Natural killer cell (primary cell): Measurements from ENCODE around the gene MTERF4. TPM values are rescaled to one million over a fixed set of nuclear protein-coding genes. Genes with fewer than 3 reads are reported as not detected.

ENCODE experiments used
- ATAC-seq, 3 donors: fragments of 150-1000 bp in 2 of 3; fragments of 200-7000 bp in 1 of 3; cut with Tn5 transposase; 1 replicate in 1 of 3; 2 replicates in 2 of 3; pipeline ENCODE4 v1.10.0; 2021; ENCODE audit warnings: mild to moderate bottlenecking in 2 of 3, moderate library complexity in 2 of 3
- DNase-seq, 2 donors: peaks; one replicate each; pipeline versions ENCODE4 v3.0.0 to v3.0.0-alpha.2; 2013 to 2021; ENCODE audit warnings: mixed read lengths in 1 of 2
- H3K27ac ChIP-seq: one replicate; pipeline ENCODE4 v1.5.1; 2013; ENCODE audit warnings: mild to moderate bottlenecking, low read length
- H3K27me3 ChIP-seq: one replicate; pipeline ENCODE4 v1.6.1; 2013; ENCODE audit warnings: low read length; ENCODE audit not compliant: control insufficient read depth, insufficient read depth
- H3K36me3 ChIP-seq: one replicate; pipeline ENCODE4 v1.6.1; 2013; ENCODE audit warnings: low read length; ENCODE audit not compliant: control insufficient read depth, insufficient read depth
- H3K4me1 ChIP-seq: one replicate; pipeline ENCODE4 v1.6.1; 2013; ENCODE audit warnings: low read length; ENCODE audit not compliant: control insufficient read depth, insufficient read depth
- H3K4me3 ChIP-seq: one replicate; pipeline ENCODE4 v1.5.1; 2013; ENCODE audit warnings: low read length
- H3K9me3 ChIP-seq: one replicate; pipeline ENCODE4 v1.6.1; 2013; ENCODE audit warnings: low read length; ENCODE audit not compliant: control insufficient read depth, insufficient read depth
- H3K27ac Mint-ChIP-seq, 2 donors: one replicate each; pipeline ENCODE4 v1.8.0; 2022; ENCODE audit warnings: mild to moderate bottlenecking in 2 of 2, mixed read lengths in 2 of 2, moderate library complexity in 1 of 2
- H3K27me3 Mint-ChIP-seq, 2 donors: one replicate each; pipeline ENCODE4 v1.8.0; 2022; ENCODE audit warnings: low read depth in 2 of 2, mixed read lengths in 2 of 2
- H3K36me3 Mint-ChIP-seq: one replicate; pipeline ENCODE4 v1.8.0; 2022; ENCODE audit warnings: mixed read lengths
- H3K4me1 Mint-ChIP-seq, 2 donors: one replicate each; pipeline ENCODE4 v1.8.0; 2022; ENCODE audit warnings: mixed read lengths in 2 of 2
- H3K4me3 Mint-ChIP-seq: one replicate; pipeline ENCODE4 v1.8.0; 2022; ENCODE audit warnings: mild to moderate bottlenecking, moderate library complexity, mixed read lengths
- H3K9me3 Mint-ChIP-seq, 2 donors: one replicate each; pipeline ENCODE4 v1.8.0; 2022; ENCODE audit warnings: mixed read lengths in 2 of 2
- CTCF ChIP-seq: fragments of 200-600 bp; IDR thresholded peaks from one replicate; pipeline ENCODE4 v1.8.0; 2022; ENCODE audit warnings: antibody characterized with exemption
- WGBS: methylation state at CpG from one replicate; pipeline ENCODE4 v1.1.7; 2013; ENCODE audit warnings: missing lambda C conversion rate; ENCODE audit not compliant: insufficient coverage; 5-methylcytosine and 5-hydroxymethylcytosine counted together
- intact Hi-C: fragments of 100-400 bp; cut with micrococcal nuclease; formaldehyde crosslinking; loops from one replicate; pipeline ENCODE4 v1.14.2; 2022
- total RNA-seq, 4 donors: library from RNA; stranded (reverse); fragments of 120-200 nt in 1 of 4; gene quantifications; one replicate each; pipeline versions ENCODE4 v1.2.3 to v1.2.4, GENCODE V29; 2013 to 2022

Gene MTERF4
- total RNA-seq, 3 donors from 2014 or later (not counting 1 experiment from before 2014, with no cell fraction given), result 38.9 to 45.5 (median 39.2) TPM

- no peak overlapping the region for H3K4me3 ChIP-seq
- no peaks in the 10 kb centered on the region for H3K4me1 ChIP-seq
- H3K9me3 ChIP-seq, result no peaks in the 10 kb centered on the region
- Mint-ChIP-seq H3K4me3 (no peak overlapping the region), H3K4me1 (peaks cover 0 to 4% of the 10 kb centered on the region in 2 donors), H3K9me3 (no peaks in the 10 kb centered on the region), H3K36me3 (peaks cover 10% of the 10 kb centered on the region), H3K27me3 (no peaks in the 10 kb centered on the region), H3K27ac (no peak overlapping the region)
- ATAC-seq (no peak), DNase-seq (no peak)
- no peak for TF ChIP-seq CTCF
- WGBS, result 93% methylated on average over 4 of the region's 4 CpGs
- no peaks in the 10 kb centered on the region for H3K27me3 ChIP-seq
- H3K27ac ChIP-seq, result no peak overlapping the region
- intact Hi-C loops, result no loop called here
- peaks cover 33% of the 10 kb centered on the region for H3K36me3 ChIP-seq
These were observed 17.1 kb downstream of the MTERF4 start for GRCh38 chr2:241084856-241085444.

- Mint-ChIP-seq H3K27ac (no peak overlapping the region), H3K36me3 (peaks cover 10% of the 10 kb centered on the region), H3K4me3 (no peak overlapping the region), H3K9me3 (no peaks in the 10 kb centered on the region), H3K4me1 (peaks cover 0 to 4% of the 10 kb centered on the region in 2 donors), H3K27me3 (no peaks in the 10 kb centered on the region)
- DNase-seq, result no peak
- H3K9me3 ChIP-seq, result no peaks in the 10 kb centered on the region
- no peaks in the 10 kb centered on the region for H3K4me1 ChIP-seq
- no peaks in the 10 kb centered on the region for H3K27me3 ChIP-seq
- ATAC-seq, result no peak
- WGBS, result 91% methylated on average over 5 of the region's 5 CpGs
- intact Hi-C loops, result no loop called here
- no peak for TF ChIP-seq CTCF
- H3K36me3 ChIP-seq, result peaks cover 19% of the 10 kb centered on the region
- no peak overlapping the region for H3K4me3 ChIP-seq
- no peak overlapping the region for H3K27ac ChIP-seq
These were observed 19.0 kb downstream of the MTERF4 start for GRCh38 chr2:241083091-241083415.

- no peaks in the 10 kb centered on the region for H3K27me3 Mint-ChIP-seq
- Histone ChIP-seq H3K27me3 (no peaks in the 10 kb centered on the region), H3K36me3 (peaks cover 15% of the 10 kb centered on the region), H3K4me3 (no peak overlapping the region), H3K27ac (no peak overlapping the region), H3K4me1 (no peaks in the 10 kb centered on the region), H3K9me3 (no peaks in the 10 kb centered on the region)
- no peaks in the 10 kb centered on the region for H3K9me3 Mint-ChIP-seq
- 90% methylated on average over 14 of the region's 14 CpGs for WGBS
- no peak for ATAC-seq
- no peak for TF ChIP-seq CTCF
- DNase-seq, result no peak
- H3K27ac Mint-ChIP-seq, result no peak overlapping the region
- intact Hi-C loops, result no loop called here
- peaks cover 0 to 4% of the 10 kb centered on the region in 2 donors for H3K4me1 Mint-ChIP-seq
- H3K4me3 Mint-ChIP-seq, result no peak overlapping the region
- peaks cover 10% of the 10 kb centered on the region for H3K36me3 Mint-ChIP-seq
These were observed 19.6 kb downstream of the MTERF4 start for GRCh38 chr2:241082341-241083090.
